ENCODE results near the gene CSTPP1. TPM values are rescaled to one million over a fixed set of nuclear protein-coding genes. Genes with fewer than 3 reads are reported as not detected.

The CSTPP1 gene
- total RNA-seq, 4 donors from 2014 or later: 35.3 to 51.9 (median 39.7) TPM

GRCh38 chr11:47056261-47056915 lies 119.8 kb downstream of the CSTPP1 start:
- H3K4me3 ChIP-seq: no peak overlapping the region
- H3K4me1 ChIP-seq: peaks cover 0 to 5% (median 0%) of the 10 kb centered on the region in 4 donors
- TF ChIP-seq CTCF (IDR thresholded peaks at IDR 0.05) (no peak), POLR2A (IDR thresholded peaks at IDR 0.05) (no peak), EP300 (IDR thresholded peaks at IDR 0.05) (no peak)
- no peak overlapping the region for H3K27ac ChIP-seq
- peaks cover 0 to 35% (median 0%) of the 10 kb centered on the region in 3 donors for H3K36me3 ChIP-seq
- no peaks in the 10 kb centered on the region for H3K27me3 ChIP-seq
- DNase-seq (ENCODE audit: low spot score in 2 of 2): no peak
- WGBS, 2 donors: 73 to 80% methylated on average over 3 of the region's 3 CpGs
- H3K9me3 ChIP-seq: peaks cover 0 to 11% (median 0%) of the 10 kb centered on the region in 4 donors

- peaks cover 0 to 4% (median 0%) of the 10 kb centered on the region in 4 donors for H3K4me1 ChIP-seq
- H3K27me3 ChIP-seq: no peaks in the 10 kb centered on the region
- no peak for DNase-seq (ENCODE audit: low spot score in 2 of 2)
- H3K27ac ChIP-seq: no peak overlapping the region
- H3K4me3 ChIP-seq: no peak overlapping the region
- H3K9me3 ChIP-seq: peaks cover 0 to 11% (median 0%) of the 10 kb centered on the region in 4 donors
- no peak for TF ChIP-seq EP300 (IDR thresholded peaks at IDR 0.05)
- no peak for TF ChIP-seq POLR2A (IDR thresholded peaks at IDR 0.05)
- no peak for TF ChIP-seq CTCF (IDR thresholded peaks at IDR 0.05)
- H3K36me3 ChIP-seq: peaks cover 0 to 35% (median 0%) of the 10 kb centered on the region in 3 donors
Measured at GRCh38 chr11:47057365-47057764, 120.8 kb downstream of the CSTPP1 start.

- H3K4me3 ChIP-seq: no peak overlapping the region
- 62 to 65% methylated on average over 2 of the region's 2 CpGs for WGBS, 2 donors
- DNase-seq (ENCODE audit: low spot score in 2 of 2): no peak
- H3K27me3 ChIP-seq: no peaks in the 10 kb centered on the region
- TF ChIP-seq POLR2A (IDR thresholded peaks at IDR 0.05): no peak
- TF ChIP-seq CTCF (IDR thresholded peaks at IDR 0.05): no peak
- no peak for TF ChIP-seq EP300 (IDR thresholded peaks at IDR 0.05)
- peaks cover 0 to 11% (median 0%) of the 10 kb centered on the region in 4 donors for H3K9me3 ChIP-seq
- H3K36me3 ChIP-seq: peaks cover 0 to 26% (median 0%) of the 10 kb centered on the region in 3 donors
- peaks cover 0 to 4% (median 0%) of the 10 kb centered on the region in 4 donors for H3K4me1 ChIP-seq
- no peak overlapping the region for H3K27ac ChIP-seq
Measured at GRCh38 chr11:47060807-47061206, 124.2 kb downstream of the CSTPP1 start.

GRCh38 chr11:47061429-47062178 lies 125.0 kb downstream of the CSTPP1 start:
- Histone ChIP-seq H3K4me3 (no peak overlapping the region), H3K27ac (no peak overlapping the region), H3K9me3 (peaks cover 0 to 11% (median 0%) of the 10 kb centered on the region in 4 donors), H3K4me1 (peaks cover 0 to 10% (median 0%) of the 10 kb centered on the region in 4 donors), H3K36me3 (peaks cover 0 to 23% (median 0%) of the 10 kb centered on the region in 3 donors), H3K27me3 (no peaks in the 10 kb centered on the region)
- DNase-seq (ENCODE audit: low spot score in 2 of 2): no peak
- WGBS, 2 donors: 75 to 76% methylated on average over 3 of the region's 3 CpGs
- TF ChIP-seq POLR2A (IDR thresholded peaks at IDR 0.05): no peak
- no peak for TF ChIP-seq CTCF (IDR thresholded peaks at IDR 0.05)
- no peak for TF ChIP-seq EP300 (IDR thresholded peaks at IDR 0.05)

GRCh38 chr11:47062736-47063135 lies 126.2 kb downstream of the CSTPP1 start:
- TF ChIP-seq POLR2A (IDR thresholded peaks at IDR 0.05) (no peak), EP300 (IDR thresholded peaks at IDR 0.05) (no peak), CTCF (IDR thresholded peaks at IDR 0.05) (no peak)
- no peak for DNase-seq (ENCODE audit: low spot score in 2 of 2)
- H3K4me1 ChIP-seq: peaks cover 0 to 20% (median 0%) of the 10 kb centered on the region in 4 donors
- WGBS, 2 donors: 83 to 93% methylated on average over 2 of the region's 2 CpGs
- H3K4me3 ChIP-seq: no peak overlapping the region
- no peak overlapping the region for H3K27ac ChIP-seq
- peaks cover 0 to 18% (median 0%) of the 10 kb centered on the region in 3 donors for H3K36me3 ChIP-seq
- H3K27me3 ChIP-seq: no peaks in the 10 kb centered on the region
- peaks cover 0 to 6% (median 0%) of the 10 kb centered on the region in 4 donors for H3K9me3 ChIP-seq

All from tibial nerve (tissue), 4 donors.